Measurements from ENCODE around the gene EVC2. TPM values are rescaled to one million over a fixed set of nuclear protein-coding genes. Genes with fewer than 3 reads are reported as not detected.

Gene EVC2
- total and polyA plus RNA-seq, 10 of the 15 experiments (the other 5 are each of a cell fraction or from before 2014, with no cell fraction given), result 0.34 to 10.4 (median 5.6) TPM

GRCh38 chr4:5636766-5637670 lies 71.3 kb downstream of the EVC2 start:
- CTCF ChIA-PET, result no interaction called here
- no peak for TF ChIP-seq NFXL1 (IDR thresholded peaks at IDR 0.05; ENCODE audit: borderline replicate concordance)
- TF ChIP-seq PAX5 (IDR thresholded peaks at IDR 0.05; ENCODE audit: borderline replicate concordance, low read depth, low read length), result no peak
- TF ChIP-seq ATF7 (IDR thresholded peaks at IDR 0.05; ENCODE audit: low read depth), result no peak
- TF ChIP-seq BRCA1 (IDR thresholded peaks at IDR 0.05; ENCODE audit: low read depth, low read length), result no peak
- no peak for TF ChIP-seq GABPA (IDR thresholded peaks at IDR 0.05; ENCODE audit: low read depth)
- TF ChIP-seq JUND (IDR thresholded peaks at IDR 0.05; ENCODE audit: low read depth, low read length), result no peak
- no peak for TF ChIP-seq STAT1 (conservative IDR thresholded peaks at IDR 0.05)
- no peak for TF ChIP-seq ZNF217 (IDR thresholded peaks at IDR 0.05)
- no peak for TF ChIP-seq RFX5 (IDR thresholded peaks at IDR 0.05; ENCODE audit: low read depth, low read length)
- no peak for TF ChIP-seq CUX1 (IDR thresholded peaks at IDR 0.05; ENCODE audit: insufficient replicate concordance, low read depth, low read length)
- no peak for TF ChIP-seq CBX3 (IDR thresholded peaks at IDR 0.05; ENCODE audit: borderline replicate concordance, low read depth)
- no peak for TF ChIP-seq SUZ12 (IDR thresholded peaks at IDR 0.05; ENCODE audit: unreplicated experiment)
- no peak for TF ChIP-seq USF2 (IDR thresholded peaks at IDR 0.05; ENCODE audit: borderline replicate concordance, low read depth, low read length)
- TF ChIP-seq E4F1 (IDR thresholded peaks at IDR 0.05; ENCODE audit: borderline replicate concordance, partially characterized antibody), result no peak
- no peak for TF ChIP-seq MYC (IDR thresholded peaks at IDR 0.05; ENCODE audit: insufficient read depth, insufficient read length, insufficient replicate concordance, low read length, severe bottlenecking)
- no peak for TF ChIP-seq SMAD5 (IDR thresholded peaks at IDR 0.05; ENCODE audit: low read depth)

More at GRCh38 chr4:5636766-5637670, 71.3 kb downstream of the EVC2 start:
- DNase-seq (ENCODE audit: low read depth, low spot score) (no peak), FAIRE-seq (no peak), ATAC-seq (no peak)
- in situ Hi-C loops (cut with MboI) (no loop called here), intact Hi-C loops (cut with micrococcal nuclease; ENCODE audit: unreplicated experiment) (no loop called here)
- 23% methylated on average over 13 of the region's 13 CpGs for WGBS (ENCODE audit: insufficient coverage, insufficient replicate concordance, low lambda C conversion rate, missing lambda C conversion rate)
- BruUV-seq (replicated peaks), result no TSS peak
- H3K36me3 ChIP-seq (ENCODE audit: control insufficient read depth in 2 of 2, insufficient read depth in 2 of 2, low read length in 1 of 2), result no peaks in the 10 kb centered on the region; a peak in 1 of 4 replicates
- H3K79me2 ChIP-seq (ENCODE audit: control insufficient read depth, insufficient read depth, low read length), result no peaks in the 10 kb centered on the region
- no peaks in the 10 kb centered on the region for H3K4me1 ChIP-seq (ENCODE audit: control insufficient read depth, insufficient read depth, low read length)
- H4K20me1 ChIP-seq (ENCODE audit: control insufficient read depth, insufficient read depth), result no peaks in the 10 kb centered on the region
- no peak overlapping the region for H3K27ac ChIP-seq (ENCODE audit: control insufficient read depth, insufficient read depth)
- H3K27me3 ChIP-seq (replicated peaks in 1 of 2; ENCODE audit: control insufficient read depth in 2 of 2, insufficient read depth in 2 of 2, low read length in 1 of 2), result no peaks in the 10 kb centered on the region
- H3K9ac ChIP-seq (ENCODE audit: control insufficient read depth, insufficient read depth, low read length), result no peak overlapping the region
- POLR2A ChIA-PET, result no interaction called here
- no peak overlapping the region for H3K4me3 ChIP-seq
- H3K4me2 ChIP-seq (ENCODE audit: control insufficient read depth, insufficient read depth), result no peak overlapping the region
- SMC1A ChIA-PET (ENCODE audit: uncharacterized antibody, unreplicated experiment), result no interaction called here
- H2AFZ ChIP-seq (ENCODE audit: control insufficient read depth, low read depth, low read length), result no peak overlapping the region
- no peaks in the 10 kb centered on the region for H3K9me3 ChIP-seq (replicated peaks; ENCODE audit: control insufficient read depth, insufficient read depth, low read length)
- RAD21 ChIA-PET (ENCODE audit: unreplicated experiment), result no interaction called here

All from GM12878 (cell line).